Stimulated activated CD8-positive, alpha-beta memory T cell treated with anti-CD3 and anti-CD28 coated beads, Interleukin-7, amount 100 ng/mL, for 48 hours (primary cell): ENCODE data around the gene FANCC.
A peak's percentile ranks its signal among the peaks of the same experiment; 100 is the strongest.

Experiments used
- DNase-seq, 2 donors: peaks; one replicate each; pipeline ENCODE4 v3.0.0-alpha.2; 2020; ENCODE audit warnings: low read depth in 1 of 2; ENCODE audit errors: extremely low read depth in 1 of 2

Gene FANCC

DNA sequence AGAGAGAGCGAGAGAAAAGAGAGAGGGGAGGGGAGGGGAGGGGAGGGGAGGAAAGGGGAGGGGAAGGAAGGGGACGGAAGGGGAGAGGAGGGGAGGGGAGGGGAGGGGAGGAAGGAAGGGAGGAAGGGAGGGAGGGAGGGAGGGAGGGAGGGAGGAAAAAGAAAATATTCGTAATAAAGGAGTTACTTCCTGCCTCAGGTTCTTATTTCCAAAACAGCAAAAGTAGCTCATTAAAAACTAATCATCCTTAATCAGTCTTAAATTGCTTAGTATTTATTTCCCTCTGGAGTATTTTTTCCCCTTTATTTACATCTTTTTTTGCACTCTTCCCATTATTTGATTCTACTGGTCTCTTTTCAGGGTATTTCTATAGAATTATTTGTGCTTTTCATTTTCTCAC, 162.3 kb downstream of the FANCC start:
- DNase-seq = no peak

DNA sequence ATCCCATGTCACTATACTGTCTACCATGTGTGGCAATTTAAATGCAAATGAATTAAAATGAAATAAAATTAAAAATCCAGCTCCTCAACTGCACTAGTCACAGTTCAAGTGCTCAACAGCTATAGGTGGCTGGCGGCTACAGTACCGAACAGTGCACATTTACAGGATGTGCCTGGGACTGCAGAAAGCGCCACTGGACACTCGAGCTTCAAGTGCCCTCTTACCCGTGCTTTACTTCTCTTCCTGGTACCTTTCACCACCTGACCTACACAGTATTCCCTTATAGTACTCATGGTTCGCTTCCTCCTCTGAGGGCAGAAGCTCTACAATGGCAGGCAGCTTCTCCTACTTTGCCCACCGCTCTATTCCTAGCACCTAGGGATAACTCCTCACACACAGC, 166.6 kb downstream of the FANCC start:
- DNase-seq = no peak

DNA sequence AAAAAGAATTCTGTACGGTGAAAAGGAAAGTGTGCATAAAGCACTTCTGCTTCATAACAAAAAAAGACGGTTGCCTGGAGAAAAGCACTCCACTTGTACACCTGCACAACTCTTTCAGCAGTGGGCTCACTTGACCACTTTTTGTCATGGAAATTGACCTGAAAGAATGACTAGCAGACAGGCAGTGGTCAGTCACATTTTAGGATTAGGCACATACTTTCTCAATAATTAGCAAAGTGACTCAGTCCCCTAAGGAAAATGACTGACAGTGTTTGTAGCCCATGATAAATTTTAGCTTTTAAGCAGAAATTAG, 169.3 kb downstream of the FANCC start:
- DNase-seq = no peak

DNA sequence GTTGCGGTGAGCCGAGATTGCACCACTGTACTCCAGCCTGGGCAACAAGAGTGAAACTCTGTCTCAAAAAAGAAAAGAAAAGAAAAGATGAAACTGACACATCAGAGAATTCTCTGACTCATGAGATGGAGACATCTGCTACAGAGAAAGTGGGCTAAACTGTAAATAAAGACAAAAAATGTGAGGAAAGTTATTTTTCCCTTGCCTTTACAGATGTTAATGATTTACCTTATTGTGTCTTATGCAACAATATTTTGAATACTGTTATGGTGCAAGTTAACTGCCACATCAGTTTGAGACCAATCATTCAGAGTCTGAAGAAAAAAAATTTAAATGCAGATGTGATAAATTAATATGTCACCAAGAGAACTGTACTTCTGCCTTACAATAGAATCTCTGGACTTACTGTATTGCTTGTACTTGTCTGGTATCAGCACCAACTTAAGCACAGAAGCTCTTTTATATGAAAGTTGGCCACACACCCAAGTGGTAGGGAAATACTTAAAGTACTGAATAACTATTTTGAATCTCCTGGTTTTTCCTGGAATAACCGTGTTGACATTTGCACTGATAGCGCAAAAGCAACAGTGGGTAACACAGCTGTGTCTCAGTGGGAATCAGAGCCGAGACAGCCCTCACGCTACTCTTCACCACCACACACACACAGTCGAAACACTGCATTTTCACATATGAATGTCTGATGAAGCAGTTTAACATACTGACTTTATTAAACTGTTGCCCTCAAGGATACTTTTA, 169.9 kb downstream of the FANCC start:
- DNase-seq = no peak

DNA sequence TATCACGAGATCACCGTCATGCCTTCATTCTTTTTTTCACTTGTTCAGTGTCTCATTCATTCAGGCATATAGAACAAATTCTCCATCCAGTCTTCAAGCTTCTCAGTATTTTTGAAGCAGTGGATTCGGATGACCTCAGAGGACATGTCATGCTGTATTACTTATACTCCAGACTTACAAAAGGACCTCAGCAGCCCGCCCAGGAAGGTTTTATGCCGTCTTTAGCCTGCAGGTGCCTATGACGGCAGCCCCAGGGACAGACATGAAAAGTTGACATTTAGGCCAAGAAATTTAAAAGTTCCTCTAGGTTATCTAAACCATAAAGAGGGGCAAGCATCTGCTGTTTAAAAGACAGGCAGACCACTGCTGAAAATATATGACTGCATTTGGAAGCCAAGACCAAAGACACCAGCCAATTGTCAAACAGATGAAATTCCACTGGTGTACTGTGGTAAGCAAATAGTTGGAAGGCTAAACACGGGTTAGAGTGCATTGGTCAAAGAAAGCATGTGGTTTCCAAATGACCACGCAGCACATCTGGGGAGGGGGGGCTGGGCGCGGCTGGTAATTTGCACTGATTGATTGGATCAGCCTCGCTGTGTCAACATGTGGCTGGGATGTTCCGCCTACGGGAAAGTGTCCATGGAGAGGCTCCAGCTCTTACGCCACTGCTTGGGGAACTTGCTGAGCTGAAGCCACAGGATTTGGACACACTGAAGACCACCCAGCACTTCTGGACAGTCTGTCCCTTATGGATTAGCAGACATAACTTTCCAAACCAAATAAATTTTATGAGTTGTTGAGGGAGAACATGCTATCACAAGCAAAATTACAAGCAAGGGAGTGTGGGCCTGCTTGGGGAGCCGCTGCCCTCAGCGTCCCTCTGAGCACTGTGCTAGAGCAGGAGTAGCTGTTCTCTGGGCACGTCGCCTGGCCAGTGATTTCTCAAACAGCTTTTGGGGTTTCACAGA, 173.6 kb downstream of the FANCC start:
- DNase-seq = no peak

DNA sequence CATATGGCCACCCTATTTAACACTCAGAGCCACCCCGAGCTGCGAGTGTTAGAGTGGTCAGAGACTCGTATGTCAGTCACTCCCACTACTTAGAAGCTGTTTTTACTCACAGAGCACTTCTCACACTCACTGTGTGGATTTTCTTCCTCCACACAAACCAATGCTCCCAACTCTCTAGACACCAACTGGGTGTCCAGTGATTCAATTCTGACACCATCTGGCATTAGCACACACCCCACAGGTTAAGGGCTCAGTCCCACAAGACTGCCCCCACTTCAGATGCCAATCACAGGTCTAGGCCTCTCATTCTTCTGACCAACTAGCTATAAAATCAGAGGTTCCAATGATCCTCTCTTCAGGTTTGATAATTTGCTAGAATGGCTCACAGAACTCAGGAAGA, 174.8 kb downstream of the FANCC start:
- no peak for DNase-seq

DNA sequence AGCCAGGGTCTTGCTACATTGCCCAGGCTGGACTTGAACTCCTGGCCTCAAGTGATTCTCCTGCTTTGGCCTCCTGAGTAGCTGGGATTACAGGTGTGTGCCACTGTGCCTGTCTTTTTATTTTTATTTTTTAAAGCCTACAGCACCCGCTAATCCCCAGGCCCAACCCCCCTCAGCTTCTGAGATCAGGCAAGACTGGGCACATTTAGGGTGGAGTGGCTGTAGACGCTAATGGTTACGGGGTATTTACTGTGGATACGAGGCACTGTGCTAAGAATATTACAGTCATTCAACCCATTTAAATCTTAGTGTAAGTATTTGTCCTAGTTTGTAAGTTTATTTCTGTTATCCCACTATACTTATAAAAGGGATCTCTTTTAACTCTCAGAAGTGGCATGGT, 175.2 kb downstream of the FANCC start:
- DNase-seq = no peak

DNA sequence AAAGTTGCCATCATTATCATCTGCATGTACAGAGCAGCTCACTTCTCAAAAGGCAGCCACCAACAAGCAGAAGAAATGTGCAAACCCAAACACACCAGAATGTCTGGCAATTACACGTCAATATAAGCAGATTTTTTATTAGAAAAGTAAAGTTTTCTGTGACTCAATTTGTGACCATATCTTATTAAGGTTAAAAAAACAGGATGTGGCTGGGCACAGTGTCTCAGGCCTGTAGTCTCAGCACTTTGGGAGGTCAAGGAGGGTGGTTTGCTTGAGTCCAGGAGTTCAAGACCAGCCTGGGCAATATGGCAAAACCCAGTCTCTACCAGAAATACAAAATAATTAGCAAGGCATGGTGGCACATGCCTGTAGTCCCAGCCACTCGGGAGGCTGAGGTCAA, 176.7 kb downstream of the FANCC start:
- DNase-seq = no peak

DNA sequence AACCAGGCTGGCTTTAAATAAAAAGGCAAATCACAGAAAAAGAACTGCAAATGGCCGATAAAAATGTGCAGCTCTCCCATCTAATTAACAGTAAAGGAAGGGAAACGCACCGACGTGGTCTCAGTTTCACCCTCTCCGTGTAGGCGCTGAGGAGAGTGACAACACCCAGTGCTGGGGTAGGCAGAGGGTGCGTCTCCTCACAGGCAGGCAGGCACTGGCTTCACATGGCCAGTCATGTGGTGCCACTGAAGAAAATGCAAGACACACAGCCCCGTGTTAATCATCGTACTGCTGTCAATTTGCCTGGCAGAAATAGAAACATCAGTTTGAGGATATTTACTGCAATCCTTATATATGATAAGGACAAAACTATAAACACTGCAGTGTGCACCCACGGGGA, 178.4 kb downstream of the FANCC start:
- no peak for DNase-seq

DNA sequence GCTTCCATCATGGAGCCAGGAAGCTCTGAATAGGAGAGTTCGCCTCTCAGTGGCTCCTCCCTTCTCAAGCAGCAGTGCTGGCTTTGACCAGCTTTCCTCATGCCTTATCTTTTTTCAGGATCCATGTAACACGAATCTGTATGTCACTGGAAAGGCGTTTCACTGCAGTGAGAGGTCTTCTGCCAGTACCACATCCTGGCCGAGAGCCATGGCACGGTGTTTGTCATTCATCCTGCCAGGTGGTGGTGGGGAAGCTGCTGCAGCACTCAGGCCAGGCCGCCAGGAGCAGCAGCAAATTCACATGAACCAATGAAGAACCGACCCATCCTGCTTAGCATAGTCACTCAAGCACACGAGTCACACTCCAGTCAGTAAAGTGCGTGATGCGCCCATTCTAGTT, 179.0 kb downstream of the FANCC start:
- no peak for DNase-seq

DNA sequence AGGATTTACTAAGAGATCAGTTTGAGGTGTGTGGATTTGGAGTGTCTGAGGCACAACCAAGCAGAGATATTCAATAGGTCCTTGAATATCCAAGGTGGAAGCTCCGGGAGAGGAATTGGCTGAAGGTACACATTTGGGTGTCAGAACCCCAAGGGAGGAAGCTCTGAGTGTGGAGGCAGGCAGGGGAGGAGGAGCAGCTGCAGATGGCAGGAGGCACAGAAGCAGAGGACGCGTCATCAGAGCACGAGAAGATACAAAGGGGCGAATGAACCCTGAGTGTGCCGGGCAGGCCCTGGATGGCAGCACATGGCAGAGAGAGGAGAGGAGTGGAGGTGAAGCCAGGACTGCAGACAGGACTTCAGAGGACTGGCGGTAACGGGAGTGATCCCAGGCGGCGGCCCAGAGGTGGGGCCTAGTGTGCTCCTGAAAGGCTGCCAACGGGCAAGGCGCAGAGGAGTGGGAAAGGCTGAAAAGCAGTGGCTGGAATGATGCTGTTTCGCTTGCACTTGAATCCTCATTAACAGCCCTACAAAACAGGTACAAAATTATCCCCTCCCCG, 179.8 kb downstream of the FANCC start:
- DNase-seq = no peak

DNA sequence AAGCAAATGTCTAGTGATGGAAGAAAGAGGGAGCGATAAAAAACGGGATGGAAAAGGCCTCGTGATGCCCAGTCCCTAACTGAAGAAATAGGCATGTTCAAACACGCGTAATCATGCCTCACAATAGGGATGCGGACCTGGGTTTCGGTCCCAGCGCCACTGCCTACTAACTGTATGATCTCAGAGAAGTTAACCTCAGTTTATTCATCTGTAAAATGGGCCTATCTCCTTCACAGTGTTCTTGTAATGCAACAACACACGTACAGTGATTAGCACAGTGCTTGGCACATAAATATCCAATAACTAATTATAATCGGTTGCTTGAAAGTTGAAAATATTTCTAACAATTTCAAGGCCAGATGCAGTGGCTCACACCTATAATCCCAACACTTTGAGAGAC, 181.8 kb downstream of the FANCC start:
- DNase-seq = no peak

DNA sequence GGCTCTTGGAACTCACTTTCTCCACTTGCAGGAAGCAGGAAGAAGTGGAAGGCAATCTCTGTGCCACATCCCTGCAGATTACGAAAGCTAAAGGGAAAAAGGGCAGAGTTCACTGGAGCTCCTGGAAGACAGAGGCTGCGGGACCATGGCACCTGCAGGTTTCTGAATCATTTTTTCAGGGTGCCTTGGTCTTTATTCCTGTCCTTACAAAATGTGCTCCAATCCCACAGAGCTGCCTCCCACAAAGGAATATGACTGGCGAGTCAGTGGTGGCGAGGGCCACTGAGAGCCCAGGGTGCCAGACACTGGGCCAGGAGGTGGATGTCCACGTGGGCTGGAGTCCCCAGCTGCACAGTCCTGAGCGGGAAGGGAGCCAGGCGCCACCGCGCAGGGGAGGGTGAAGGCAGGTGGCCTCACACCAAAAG, 183.0 kb downstream of the FANCC start:
- DNase-seq = no peak

DNA sequence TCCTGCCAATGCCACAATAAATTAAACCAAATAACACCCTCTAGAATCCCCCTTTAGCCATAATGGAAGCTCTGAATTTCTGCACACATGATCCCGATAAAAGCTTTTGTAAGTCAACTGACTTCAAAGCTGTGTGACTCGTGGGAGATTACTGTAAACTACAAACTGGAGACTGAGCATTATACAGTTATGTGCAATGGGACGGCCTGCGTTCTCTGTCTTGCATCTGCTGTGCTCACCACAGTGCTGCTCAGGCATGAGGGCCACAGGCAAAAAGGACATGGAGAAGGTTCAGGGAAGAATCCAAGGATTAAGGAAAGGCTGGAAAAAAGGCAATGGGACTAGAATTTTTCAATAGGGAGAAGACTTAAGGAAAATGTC, 184.2 kb downstream of the FANCC start:
- DNase-seq = no peak

DNA sequence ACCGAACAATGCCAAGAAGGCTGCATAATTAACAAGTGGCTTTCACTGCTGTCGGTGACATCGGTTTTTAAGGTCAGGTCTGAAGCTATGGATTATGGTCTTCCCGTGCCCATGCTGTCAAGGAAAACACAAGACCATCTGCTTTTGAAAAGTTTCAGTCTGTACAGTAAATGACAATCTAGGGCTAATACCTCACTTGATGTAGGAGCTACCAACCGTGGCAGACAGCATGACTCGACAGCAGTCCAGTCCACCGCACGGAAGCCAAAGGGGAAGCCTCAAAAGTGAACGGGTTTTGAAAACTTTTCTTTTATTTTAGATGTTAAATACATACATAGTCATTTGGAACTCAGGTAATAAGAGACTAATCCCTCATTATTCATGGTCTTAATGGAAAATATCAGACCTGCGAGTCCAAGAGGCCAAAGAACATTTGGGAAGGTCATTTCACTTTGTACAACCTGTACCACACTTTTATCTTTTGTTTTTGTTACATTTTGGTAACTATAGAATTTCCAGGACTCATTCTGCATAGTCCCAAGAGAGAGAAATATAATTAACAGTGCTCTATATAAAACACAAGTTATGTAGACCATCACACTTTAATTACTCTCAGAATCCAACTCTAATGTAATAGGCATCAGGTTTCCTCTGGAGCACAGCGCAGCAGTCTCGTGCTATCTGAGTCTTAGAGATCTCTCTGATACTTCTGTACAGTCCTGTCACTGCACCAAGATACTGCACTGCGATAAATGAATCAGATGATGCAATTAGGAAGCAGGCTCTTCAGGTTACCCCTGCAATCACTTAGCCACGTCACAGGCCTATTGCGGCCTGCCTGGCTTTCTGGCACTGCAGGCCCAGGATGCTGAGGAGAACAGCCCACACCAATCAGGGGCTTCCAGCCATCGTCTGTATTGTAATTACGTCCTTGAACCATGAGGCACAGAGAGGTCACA, 184.9 kb downstream of the FANCC start:
- DNase-seq = no peak

DNA sequence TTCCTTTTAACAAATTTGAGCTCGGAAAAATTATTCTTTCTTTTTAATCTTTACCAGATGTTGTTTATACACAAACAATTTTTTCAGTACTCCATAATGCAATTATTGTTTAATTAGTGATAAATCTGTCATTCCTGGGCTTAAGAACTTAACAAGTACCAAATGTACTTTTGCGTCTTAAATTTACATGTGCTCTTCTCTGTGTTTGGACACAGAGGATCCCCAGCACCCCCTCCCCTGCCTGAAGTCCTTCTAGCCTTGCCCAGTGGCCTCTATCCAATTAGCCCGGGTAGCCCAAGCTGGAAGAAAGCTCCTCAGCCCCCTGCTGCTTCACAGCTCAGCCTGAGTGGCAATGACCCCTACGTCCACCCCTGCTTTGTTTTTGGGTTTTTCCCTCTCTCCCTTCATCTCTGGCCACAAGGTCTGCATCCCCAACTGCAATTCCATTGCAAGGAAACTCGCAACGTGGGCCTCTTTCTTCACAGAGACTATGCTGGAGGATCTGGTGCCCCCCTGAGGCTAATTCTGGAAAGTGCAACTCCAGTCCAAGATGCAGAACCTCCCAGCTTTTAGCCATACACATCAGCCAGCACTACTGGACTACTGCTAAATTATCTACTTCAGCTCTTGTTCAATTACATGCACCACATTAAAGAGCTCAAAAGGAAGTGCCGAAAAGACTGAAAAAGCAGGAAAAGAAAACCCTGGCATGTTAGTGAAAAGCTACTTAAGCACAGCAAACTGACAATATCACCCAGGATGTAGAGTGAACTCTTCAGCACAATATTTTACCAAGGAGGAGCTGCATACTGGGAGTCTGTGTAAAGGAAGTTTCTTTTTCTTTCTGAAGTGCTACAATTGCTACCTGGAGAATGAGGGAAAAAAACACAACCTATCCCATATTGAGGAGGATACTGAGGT, 186.2 kb downstream of the FANCC start:
- DNase-seq = peak in 1 of 2 donors; percentile 17

DNA sequence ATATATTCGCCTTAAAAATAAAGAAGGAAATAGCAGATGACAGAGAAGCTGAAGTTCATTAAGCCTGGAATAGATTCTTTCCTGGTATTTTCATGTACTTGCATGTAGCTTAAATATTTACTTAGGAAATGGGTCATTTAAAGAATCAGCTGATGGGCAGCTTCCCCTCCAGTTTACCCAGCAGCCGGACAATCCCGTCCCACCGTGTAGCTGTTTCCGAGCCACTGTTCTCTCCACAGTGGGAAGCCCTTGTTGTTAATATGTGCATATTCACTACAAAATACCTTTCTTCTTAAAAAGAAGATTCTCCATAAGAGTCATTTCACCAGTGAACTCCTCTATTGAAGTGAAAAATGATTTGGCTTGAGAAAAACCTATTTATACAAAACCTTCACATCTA, 187.0 kb downstream of the FANCC start:
- no peak for DNase-seq

DNA sequence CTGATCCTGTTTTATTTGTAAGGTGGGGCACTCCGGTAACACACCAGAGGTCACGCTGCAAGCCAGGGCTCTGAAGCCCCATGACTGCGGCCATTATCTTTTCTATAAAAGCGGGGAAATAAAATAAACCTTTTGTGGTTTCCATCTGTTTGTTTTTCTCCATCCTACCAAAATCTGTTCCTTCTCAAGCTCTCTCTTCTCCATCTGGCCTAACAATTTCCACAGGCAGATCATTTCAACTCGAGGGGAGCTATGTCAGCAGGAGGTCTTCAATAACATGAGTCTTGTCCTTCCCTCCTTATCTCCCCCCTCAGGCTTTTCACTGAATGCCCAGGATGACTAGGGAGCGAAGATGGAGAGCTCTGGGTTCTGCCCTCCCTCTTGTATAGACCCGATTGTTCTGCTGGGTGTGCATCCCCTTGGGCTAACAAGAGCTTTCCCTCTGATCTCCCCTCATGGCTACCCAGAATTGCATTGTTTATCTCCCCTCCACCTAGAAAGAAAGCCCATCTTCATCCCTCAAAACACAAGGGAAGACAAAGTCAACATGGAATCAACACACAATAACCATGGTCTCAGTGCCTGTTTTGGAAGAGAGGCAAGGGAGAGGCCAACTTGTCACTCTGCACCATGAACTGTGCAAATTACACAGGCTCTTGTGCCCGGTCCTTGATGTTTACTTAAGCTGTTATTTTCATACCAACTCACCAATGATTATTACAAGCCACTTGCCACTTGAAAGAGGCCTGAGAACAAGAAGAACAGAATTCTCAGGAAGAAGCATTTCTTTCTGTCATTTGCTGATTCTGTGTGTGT, 187.8 kb downstream of the FANCC start:
- DNase-seq = no peak

DNA sequence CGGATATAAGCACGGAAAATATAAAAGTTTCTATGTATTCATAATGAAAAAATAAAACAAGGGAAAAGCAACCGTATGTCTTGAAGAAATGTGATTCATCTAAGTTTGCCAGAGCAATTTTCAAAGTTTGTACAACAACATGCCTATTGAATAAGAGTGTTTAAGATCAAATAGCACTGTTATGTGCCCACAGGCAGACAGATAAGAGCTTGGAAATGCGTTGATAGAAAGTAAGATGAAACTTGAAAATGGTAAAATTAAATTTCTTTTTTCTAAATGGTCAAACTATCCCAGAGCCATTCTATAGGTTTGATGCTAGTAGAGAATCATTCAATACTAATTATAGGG, 189.4 kb downstream of the FANCC start:
- DNase-seq = no peak
